ENCODE results near the gene TAS1R1. TPM values are rescaled to one million over a fixed set of nuclear protein-coding genes. Genes with fewer than 3 reads are reported as not detected.

Gene TAS1R1
- total and polyA plus RNA-seq, 9 of the 15 experiments (the other 6 are each of a cell fraction or from before 2014, with no cell fraction given), result 0.06 TPM; not detected in 8

DNA sequence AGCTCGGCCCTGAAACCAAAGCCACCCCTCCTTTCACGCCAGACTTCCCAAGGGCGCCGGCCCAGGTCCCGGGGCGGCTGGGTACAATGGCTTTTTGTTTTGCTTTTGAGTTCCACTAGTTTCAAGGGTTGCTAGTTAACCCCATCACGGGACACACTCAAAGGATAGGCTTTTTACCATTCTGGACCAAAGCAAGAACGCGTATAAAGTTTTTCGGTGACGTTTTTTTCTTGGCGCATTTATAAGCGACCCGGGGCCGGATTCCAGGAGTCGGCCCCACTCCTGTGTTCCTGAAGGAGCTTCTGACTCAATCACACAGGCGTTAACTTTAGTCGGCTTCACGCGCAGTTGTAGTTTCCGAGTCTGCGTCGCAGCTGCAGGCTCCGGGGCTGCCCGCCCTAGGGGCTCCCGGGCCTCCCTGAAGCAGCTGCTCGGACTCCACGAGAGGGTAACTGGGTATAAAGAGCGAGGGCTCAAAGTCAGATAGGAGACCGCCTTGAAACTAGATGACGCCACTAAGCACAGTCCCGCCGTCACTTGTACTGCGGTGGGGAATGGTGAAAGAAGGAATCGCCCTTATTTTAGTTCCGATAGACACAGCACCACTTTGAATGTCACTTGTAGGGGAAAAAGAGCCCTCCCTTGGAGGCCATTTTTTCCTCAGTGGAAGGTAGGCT lies 48.3 kb downstream of the TAS1R1 start (continued):
- TF ChIP-seq, protein P1, sequence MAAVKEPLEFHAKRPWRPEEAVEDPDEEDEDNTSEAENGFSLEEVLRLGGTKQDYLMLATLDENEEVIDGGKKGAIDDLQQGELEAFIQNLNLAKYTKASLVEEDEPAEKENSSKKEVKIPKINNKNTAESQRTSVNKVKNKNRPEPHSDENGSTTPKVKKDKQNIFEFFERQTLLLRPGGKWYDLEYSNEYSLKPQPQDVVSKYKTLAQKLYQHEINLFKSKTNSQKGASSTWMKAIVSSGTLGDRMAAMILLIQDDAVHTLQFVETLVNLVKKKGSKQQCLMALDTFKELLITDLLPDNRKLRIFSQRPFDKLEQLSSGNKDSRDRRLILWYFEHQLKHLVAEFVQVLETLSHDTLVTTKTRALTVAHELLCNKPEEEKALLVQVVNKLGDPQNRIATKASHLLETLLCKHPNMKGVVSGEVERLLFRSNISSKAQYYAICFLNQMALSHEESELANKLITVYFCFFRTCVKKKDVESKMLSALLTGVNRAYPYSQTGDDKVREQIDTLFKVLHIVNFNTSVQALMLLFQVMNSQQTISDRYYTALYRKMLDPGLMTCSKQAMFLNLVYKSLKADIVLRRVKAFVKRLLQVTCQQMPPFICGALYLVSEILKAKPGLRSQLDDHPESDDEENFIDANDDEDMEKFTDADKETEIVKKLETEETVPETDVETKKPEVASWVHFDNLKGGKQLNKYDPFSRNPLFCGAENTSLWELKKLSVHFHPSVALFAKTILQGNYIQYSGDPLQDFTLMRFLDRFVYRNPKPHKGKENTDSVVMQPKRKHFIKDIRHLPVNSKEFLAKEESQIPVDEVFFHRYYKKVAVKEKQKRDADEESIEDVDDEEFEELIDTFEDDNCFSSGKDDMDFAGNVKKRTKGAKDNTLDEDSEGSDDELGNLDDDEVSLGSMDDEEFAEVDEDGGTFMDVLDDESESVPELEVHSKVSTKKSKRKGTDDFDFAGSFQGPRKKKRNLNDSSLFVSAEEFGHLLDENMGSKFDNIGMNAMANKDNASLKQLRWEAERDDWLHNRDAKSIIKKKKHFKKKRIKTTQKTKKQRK (IDR thresholded peaks at IDR 0.05; ENCODE audit: borderline replicate concordance, low read depth, low read length), result no peak
- TF ChIP-seq SLC30A9 (CRISPR knock-in tag; IDR thresholded peaks at IDR 0.05) (no peak), NCOA1 (IDR thresholded peaks at IDR 0.05; ENCODE audit: low read depth) (no peak), SUPT5H (IDR thresholded peaks at IDR 0.05) (0 out of 2 replicates have a peak, but pooled peaks have one; percentile 78), NUFIP1 (IDR thresholded peaks at IDR 0.05; ENCODE audit: partially characterized antibody) (peak; percentile 45), FOXJ3 (CRISPR knock-in tag; IDR thresholded peaks at IDR 0.05) (no peak), HMG20A (CRISPR knock-in tag; conservative IDR thresholded peaks at IDR 0.05) (no peak), NCOA6 (IDR thresholded peaks at IDR 0.05) (no peak), ZFX (CRISPR knock-in tag; IDR thresholded peaks at IDR 0.05) (peak; percentile 66; the same call in 1 of the 2 replicates), PHF20 (IDR thresholded peaks at IDR 0.05; ENCODE audit: partially characterized antibody) (peak; percentile 8), ATF3 (IDR thresholded peaks at IDR 0.05) (peak; percentile 38; the same call in 1 of the 2 replicates), ATF3 (CRISPR knock-in tag; conservative IDR thresholded peaks at IDR 0.05) (no peak), HMBOX1 (IDR thresholded peaks at IDR 0.05) (peak; percentile 83), ZNF197 (CRISPR knock-in tag; IDR thresholded peaks at IDR 0.05; ENCODE audit: low read depth) (0 out of 2 replicates have a peak, but pooled peaks have one; percentile 2), PHF8 (IDR thresholded peaks at IDR 0.05; ENCODE audit: borderline replicate concordance, low read length) (peak; percentile 44; the same call in 1 of the 2 replicates)
